ENCODE measurements around the gene UBE3D. TPM values are rescaled to one million over a fixed set of nuclear protein-coding genes. Genes with fewer than 3 reads are reported as not detected.

UBE3D gene
- total and polyA plus RNA-seq, 2 donors (not counting 1 experiment from before 2014, with no cell fraction given) = 3.3 to 11.5 TPM

- H3K9ac ChIP-seq (ENCODE audit: low read length) = no peak overlapping the region
- DNase-seq (no peak), ATAC-seq (ENCODE audit: low read depth) (no peak)
- H4K20me1 ChIP-seq (ENCODE audit: control insufficient read depth, insufficient read depth, low read length, poor library complexity, severe bottlenecking) = no peaks in the 10 kb centered on the region
- no peak overlapping the region for H2AFZ ChIP-seq (ENCODE audit: insufficient read depth, low read depth, low read length, poor library complexity, severe bottlenecking)
- peaks cover 8% of the 10 kb centered on the region for H3K4me1 Mint-ChIP-seq
- no peak overlapping the region for H3K4me2 ChIP-seq (replicated peaks; ENCODE audit: low read depth, low read length, poor library complexity, severe bottlenecking)
- H3K27me3 Mint-ChIP-seq = no peaks in the 10 kb centered on the region
- TF ChIP-seq CTCF (IDR thresholded peaks at IDR 0.05) = no peak
- no peak for TF ChIP-seq EZH2 (IDR thresholded peaks at IDR 0.05; ENCODE audit: borderline replicate concordance, insufficient read depth, low read depth, low read length, poor library complexity, severe bottlenecking)
- intact Hi-C loops (cut with micrococcal nuclease) = no loop called here
- ChIA-PET POLR2A (no interaction called here), CTCF (no interaction called here)
- no peak overlapping the region for H3K4me3 Mint-ChIP-seq
- H3K27ac ChIP-seq (ENCODE audit: low read length in 2 of 2) = no peak overlapping the region
- H3K4me3 ChIP-seq (ENCODE audit: control extremely low read depth in 1 of 5, extremely low read depth in 1 of 5, insufficient read depth in 1 of 5, low read depth in 2 of 5, low read length in 4 of 5) = no peak overlapping the region
- WGBS (ENCODE audit: insufficient coverage) = no CpG with 5 or more reads among the region's 1 CpG
- no peaks in the 10 kb centered on the region for H3K79me2 ChIP-seq (ENCODE audit: control insufficient read depth, insufficient read depth, low read length)
- no peaks in the 10 kb centered on the region for H3K9me3 ChIP-seq (ENCODE audit: control extremely low read depth in 1 of 3, control insufficient read depth in 2 of 3, insufficient read depth in 1 of 3, low read length in 2 of 3)
- H3K27ac Mint-ChIP-seq = no peak overlapping the region
- H3K27me3 ChIP-seq (replicated peaks in 1 of 4; ENCODE audit: control extremely low read depth in 1 of 4, control insufficient read depth in 3 of 4, insufficient read depth in 4 of 4, low read length in 3 of 4) = no peaks in the 10 kb centered on the region
- peaks cover 3 to 4% of the 10 kb centered on the region in 2 donors for H3K4me1 ChIP-seq (ENCODE audit: control insufficient read depth in 2 of 2, insufficient read depth in 2 of 2, low read length in 2 of 2)
- no peaks in the 10 kb centered on the region for H3K9me3 Mint-ChIP-seq (ENCODE audit: insufficient read depth)
- no peaks in the 10 kb centered on the region for H3K36me3 ChIP-seq (replicated peaks in 1 of 2; ENCODE audit: control extremely low read depth in 1 of 2, control insufficient read depth in 1 of 2, extremely low read depth in 1 of 2, insufficient read depth in 2 of 2, low read length in 1 of 2)
Observed at GRCh38 chr6:82970839-82971238, 94.8 kb downstream of the UBE3D start.

GRCh38 chr6:82968708-82969107, 96.9 kb downstream of the UBE3D start:
- no peaks in the 10 kb centered on the region for H3K27me3 ChIP-seq (replicated peaks in 1 of 4; ENCODE audit: control extremely low read depth in 1 of 4, control insufficient read depth in 3 of 4, insufficient read depth in 4 of 4, low read length in 3 of 4)
- Mint-ChIP-seq H3K9me3 (ENCODE audit: insufficient read depth) (no peaks in the 10 kb centered on the region), H3K4me3 (no peak overlapping the region), H3K27ac (no peak overlapping the region), H3K27me3 (no peaks in the 10 kb centered on the region), H3K4me1 (peaks cover 8% of the 10 kb centered on the region)
- H3K9me3 ChIP-seq (ENCODE audit: control extremely low read depth in 1 of 3, control insufficient read depth in 2 of 3, insufficient read depth in 1 of 3, low read length in 2 of 3) = no peaks in the 10 kb centered on the region
- H3K4me1 ChIP-seq (ENCODE audit: control insufficient read depth in 2 of 2, insufficient read depth in 2 of 2, low read length in 2 of 2) = peaks cover 3 to 4% of the 10 kb centered on the region in 2 donors
- ATAC-seq (ENCODE audit: low read depth) (no peak), DNase-seq (no peak)
- TF ChIP-seq CTCF (IDR thresholded peaks at IDR 0.05) (no peak), EZH2 (IDR thresholded peaks at IDR 0.05; ENCODE audit: borderline replicate concordance, insufficient read depth, low read depth, low read length, poor library complexity, severe bottlenecking) (no peak)
- no CpG with 5 or more reads among the region's 2 CpGs for WGBS (ENCODE audit: insufficient coverage)
- H3K36me3 ChIP-seq (replicated peaks in 1 of 2; ENCODE audit: control extremely low read depth in 1 of 2, control insufficient read depth in 1 of 2, extremely low read depth in 1 of 2, insufficient read depth in 2 of 2, low read length in 1 of 2) = no peaks in the 10 kb centered on the region
- H3K79me2 ChIP-seq (ENCODE audit: control insufficient read depth, insufficient read depth, low read length) = no peaks in the 10 kb centered on the region
- no peak overlapping the region for H3K4me2 ChIP-seq (replicated peaks; ENCODE audit: low read depth, low read length, poor library complexity, severe bottlenecking)
- POLR2A ChIA-PET = no interaction called here
- no peak overlapping the region for H3K27ac ChIP-seq (ENCODE audit: low read length in 2 of 2)
- CTCF ChIA-PET = no interaction called here
- no peaks in the 10 kb centered on the region for H4K20me1 ChIP-seq (ENCODE audit: control insufficient read depth, insufficient read depth, low read length, poor library complexity, severe bottlenecking)
- intact Hi-C loops (cut with micrococcal nuclease) = no loop called here
- no peak overlapping the region for H3K9ac ChIP-seq (ENCODE audit: low read length)
- H3K4me3 ChIP-seq (ENCODE audit: control extremely low read depth in 1 of 5, extremely low read depth in 1 of 5, insufficient read depth in 1 of 5, low read depth in 2 of 5, low read length in 4 of 5) = no peak overlapping the region
- no peak overlapping the region for H2AFZ ChIP-seq (ENCODE audit: insufficient read depth, low read depth, low read length, poor library complexity, severe bottlenecking)

Data from B cell (primary cell).